Measurements from ENCODE around the gene SAP25. TPM values are rescaled to one million over a fixed set of nuclear protein-coding genes. Genes with fewer than 3 reads are reported as not detected.

Gene SAP25
- total RNA-seq, 2 donors from 2014 or later = 2.5 to 19.5 TPM

GRCh38 chr7:100575746-100576383 lies 2.2 kb upstream of the SAP25 start:
- no peak overlapping the region for H3K4me3 ChIP-seq
- H3K9me3 ChIP-seq = no peaks in the 10 kb centered on the region
- no peaks in the 10 kb centered on the region for H3K27me3 ChIP-seq (replicated peaks; ENCODE audit: insufficient read depth)
- 85% methylated on average over 17 of the region's 17 CpGs for WGBS
- H3K27ac ChIP-seq = no peak overlapping the region
- intact Hi-C loops (cut with DNase I) = no loop called here
- no peaks in the 10 kb centered on the region for H3K4me1 ChIP-seq (replicated peaks)
- TF ChIP-seq CTCF (IDR thresholded peaks at IDR 0.05) (no peak), POLR2A (IDR thresholded peaks at IDR 0.05) (no peak), POLR2AphosphoS5 (IDR thresholded peaks at IDR 0.05) (no peak)
- no peak for DNase-seq (ENCODE audit: low spot score)
- peaks cover 8 to 38% of the 10 kb centered on the region in 2 donors for H3K36me3 ChIP-seq

- no peaks in the 10 kb centered on the region for H3K27me3 ChIP-seq (replicated peaks; ENCODE audit: insufficient read depth)
- H3K27ac ChIP-seq = no peak overlapping the region
- H3K4me3 ChIP-seq = no peak overlapping the region
- DNase-seq (ENCODE audit: low spot score) = no peak
- no peaks in the 10 kb centered on the region for H3K9me3 ChIP-seq
- peaks cover 7 to 38% of the 10 kb centered on the region in 2 donors for H3K36me3 ChIP-seq
- 75% methylated on average over 14 of the region's 14 CpGs for WGBS
- intact Hi-C loops (cut with DNase I) = no loop called here
- peaks cover 2% of the 10 kb centered on the region for H3K4me1 ChIP-seq (replicated peaks)
- no peak for TF ChIP-seq POLR2AphosphoS5 (IDR thresholded peaks at IDR 0.05)
- no peak for TF ChIP-seq POLR2A (IDR thresholded peaks at IDR 0.05)
- no peak for TF ChIP-seq CTCF (IDR thresholded peaks at IDR 0.05)
These were observed 1.5 kb upstream of the SAP25 start for GRCh38 chr7:100575206-100575631.

GRCh38 chr7:100574362-100575205 lies 884 bp upstream of the SAP25 start:
- Histone ChIP-seq H3K36me3 (peaks cover 7 to 37% of the 10 kb centered on the region in 2 donors), H3K4me1 (replicated peaks) (peaks cover 6% of the 10 kb centered on the region), H3K27me3 (replicated peaks; ENCODE audit: insufficient read depth) (no peaks in the 10 kb centered on the region), H3K9me3 (no peaks in the 10 kb centered on the region), H3K27ac (no peak overlapping the region), H3K4me3 (no peak overlapping the region)
- intact Hi-C loops (cut with DNase I) = no loop called here
- WGBS = 88% methylated on average over 44 of the region's 44 CpGs
- TF ChIP-seq CTCF (IDR thresholded peaks at IDR 0.05) (no peak), POLR2AphosphoS5 (IDR thresholded peaks at IDR 0.05) (no peak), POLR2A (IDR thresholded peaks at IDR 0.05) (no peak)
- no peak for DNase-seq (ENCODE audit: low spot score)

GRCh38 chr7:100572949-100573675 lies 588 bp downstream of the SAP25 start:
- H3K4me1 ChIP-seq (replicated peaks) = peaks cover 6% of the 10 kb centered on the region
- H3K9me3 ChIP-seq = no peaks in the 10 kb centered on the region
- TF ChIP-seq POLR2AphosphoS5 (IDR thresholded peaks at IDR 0.05) (no peak), POLR2A (IDR thresholded peaks at IDR 0.05) (no peak), CTCF (IDR thresholded peaks at IDR 0.05) (no peak)
- no peak for DNase-seq (ENCODE audit: low spot score)
- WGBS = 92% methylated on average over 26 of the region's 30 CpGs
- intact Hi-C loops (cut with DNase I) = no loop called here
- no peak overlapping the region for H3K4me3 ChIP-seq
- no peaks in the 10 kb centered on the region for H3K27me3 ChIP-seq (replicated peaks; ENCODE audit: insufficient read depth)
- peaks cover 7 to 23% of the 10 kb centered on the region in 2 donors for H3K36me3 ChIP-seq
- H3K27ac ChIP-seq = no peak overlapping the region

All from prostate gland (tissue), 2 donors.